Fibroblast of skin of left biceps (primary cell): Measurements from ENCODE around the gene BBS5.
"Not testable (repeated sequence)": the region's sequence is repeated elsewhere in the genome, so short reads cannot be mapped to it uniquely, and the experiment has no call there.

Experiments used
- DNase-seq, 2 experiments: peaks; one replicate each; pipeline ENCODE4 v3.0.0-alpha.2; 2013; ENCODE audit warnings: low read depth in 2 of 2

The BBS5 gene

DNA sequence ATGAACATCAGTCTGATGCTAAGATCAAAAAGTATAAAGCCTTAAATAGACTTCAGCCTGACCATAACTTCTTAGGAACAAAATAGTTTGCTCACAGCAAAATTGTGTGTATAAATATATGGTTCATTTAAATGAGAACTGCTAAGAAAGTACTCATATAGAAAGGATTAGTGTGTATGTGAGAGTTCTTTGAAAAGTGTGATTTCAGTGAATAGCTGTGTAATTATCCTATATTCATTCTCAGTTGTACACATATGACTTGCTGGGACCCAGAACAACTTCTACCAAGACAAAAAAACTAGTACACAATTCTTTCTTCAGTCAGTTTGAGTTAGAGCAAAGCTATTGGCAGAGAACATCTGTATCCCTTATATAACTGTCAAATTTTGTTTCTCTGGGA lies 7.2 kb downstream of the BBS5 start:
- DNase-seq = no peak

DNA sequence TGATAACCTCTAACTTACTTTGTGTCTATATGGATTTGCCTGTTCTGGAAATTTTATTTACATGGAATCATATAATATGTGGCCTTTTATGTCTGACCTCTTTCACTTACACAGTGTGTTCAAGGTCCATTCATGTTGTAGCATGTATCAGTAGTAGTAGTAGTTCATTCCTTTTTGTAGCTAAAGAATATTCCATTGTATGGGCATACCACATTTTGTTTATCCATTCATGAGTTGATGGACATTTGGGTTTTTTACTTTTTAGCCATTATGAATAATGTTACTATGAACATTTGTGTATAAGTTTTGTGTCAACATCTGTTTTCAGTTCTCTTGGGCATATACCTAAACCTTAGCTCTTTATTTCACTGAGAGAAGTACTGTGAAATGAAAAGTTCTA lies 11.5 kb downstream of the BBS5 start:
- no peak for DNase-seq

- DNase-seq = no peak
These were observed 12.1 kb downstream of the BBS5 start for GRCh38 chr2:169491378-169491777.

DNA sequence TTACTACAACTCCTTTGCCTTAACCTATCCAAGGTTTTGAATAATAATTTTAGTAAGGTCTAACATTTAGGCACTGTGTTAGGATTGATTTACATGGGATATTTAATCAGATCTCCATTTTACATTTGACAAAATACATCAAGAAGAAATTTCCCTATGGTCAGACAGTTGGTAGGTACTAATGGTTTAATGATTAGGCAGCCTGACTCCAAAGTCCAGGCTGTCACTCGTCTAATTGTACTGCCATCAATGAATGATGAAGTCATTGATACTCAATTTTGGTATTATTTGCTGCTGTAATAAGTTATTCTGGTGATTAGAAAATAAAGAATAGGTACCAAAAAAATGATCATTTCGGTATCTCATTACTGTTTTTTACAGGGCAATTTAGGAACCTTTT lies 14.1 kb downstream of the BBS5 start:
- no peak for DNase-seq

DNA sequence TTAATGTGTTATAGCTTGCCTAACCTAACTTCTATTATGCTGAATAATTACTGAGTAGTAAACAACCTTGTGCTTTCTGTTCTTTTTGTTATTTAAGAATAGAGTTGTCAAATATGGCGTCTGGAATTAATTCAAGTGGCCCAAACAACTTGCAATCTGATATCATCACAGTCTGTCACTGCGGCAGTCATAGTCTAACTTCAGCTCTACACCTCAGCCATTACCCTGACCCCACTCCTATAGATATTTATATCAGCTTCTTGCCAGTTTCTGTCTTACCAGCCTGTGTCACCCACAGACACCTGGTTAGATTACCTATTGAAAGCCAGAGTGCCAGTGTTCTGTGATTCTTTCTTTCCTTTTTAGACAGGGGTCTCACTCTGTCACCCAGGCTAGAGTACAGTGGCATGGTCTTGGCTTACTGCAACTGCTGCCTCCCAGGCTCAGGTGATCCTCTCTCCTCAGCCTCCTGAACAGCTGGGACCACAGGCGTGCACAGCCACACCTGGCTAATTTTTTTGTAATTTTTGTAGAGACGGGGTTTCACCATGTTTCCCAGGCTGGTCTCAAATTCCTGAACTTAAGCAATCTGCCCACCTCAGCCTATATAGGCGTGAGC lies 16.1 kb downstream of the BBS5 start:
- DNase-seq = no peak

GRCh38 chr2:169504651-169505050 lies 25.4 kb downstream of the BBS5 start:
- DNase-seq = no peak

GRCh38 chr2:169507698-169508097 lies 28.4 kb downstream of the BBS5 start:
- DNase-seq = peak in 1 of 2 experiments; percentile 3

DNA sequence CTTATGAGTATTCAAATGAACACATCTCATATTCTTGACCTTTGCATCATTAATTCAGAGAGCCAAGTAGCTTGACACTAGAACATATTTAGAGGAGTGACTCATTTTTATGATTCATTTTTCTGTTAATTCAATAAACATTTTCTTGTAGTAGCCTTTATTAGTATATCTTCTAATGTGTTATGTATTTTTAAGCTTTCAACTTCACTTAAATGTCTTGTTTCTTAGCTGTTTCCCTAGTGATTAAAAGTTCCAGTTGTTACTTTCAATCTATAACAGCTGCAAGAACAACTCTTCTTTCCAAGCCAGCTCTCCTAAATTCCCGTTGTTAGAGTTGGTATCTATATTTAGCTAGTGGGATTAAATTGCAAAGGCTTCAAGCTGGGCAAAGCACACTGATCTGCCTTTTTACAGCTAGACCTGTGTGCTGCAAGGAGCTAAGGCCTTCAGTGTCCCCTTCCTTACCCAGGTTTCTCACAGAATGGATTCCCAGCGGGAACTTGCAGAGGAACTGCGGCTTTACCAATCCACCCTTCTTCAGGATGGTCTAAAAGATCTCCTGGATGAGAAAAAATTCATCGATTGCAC lies 30.1 kb downstream of the BBS5 start, which contains the start of gene KLHL41:
Gene KLHL41 (plus strand): TSS at position 405 of the 588 bp plus-strand sequence. CDS start 77 bp downstream, at position 482.
- peak in 1 of 2 experiments; percentile 6 for DNase-seq

DNA sequence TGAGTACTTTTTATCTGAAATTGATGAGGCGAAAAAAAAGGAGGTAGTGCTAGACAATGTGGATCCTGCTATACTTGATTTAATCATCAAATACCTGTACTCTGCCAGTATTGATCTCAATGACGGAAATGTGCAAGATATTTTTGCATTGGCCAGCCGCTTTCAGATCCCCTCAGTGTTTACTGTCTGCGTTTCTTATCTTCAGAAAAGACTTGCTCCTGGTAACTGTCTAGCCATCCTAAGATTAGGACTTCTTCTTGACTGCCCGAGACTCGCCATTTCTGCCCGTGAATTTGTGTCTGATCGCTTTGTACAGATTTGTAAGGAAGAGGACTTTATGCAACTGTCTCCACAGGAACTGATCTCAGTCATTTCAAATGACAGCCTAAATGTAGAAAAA lies 30.7 kb downstream of the BBS5 start:
- DNase-seq = no peak

DNA sequence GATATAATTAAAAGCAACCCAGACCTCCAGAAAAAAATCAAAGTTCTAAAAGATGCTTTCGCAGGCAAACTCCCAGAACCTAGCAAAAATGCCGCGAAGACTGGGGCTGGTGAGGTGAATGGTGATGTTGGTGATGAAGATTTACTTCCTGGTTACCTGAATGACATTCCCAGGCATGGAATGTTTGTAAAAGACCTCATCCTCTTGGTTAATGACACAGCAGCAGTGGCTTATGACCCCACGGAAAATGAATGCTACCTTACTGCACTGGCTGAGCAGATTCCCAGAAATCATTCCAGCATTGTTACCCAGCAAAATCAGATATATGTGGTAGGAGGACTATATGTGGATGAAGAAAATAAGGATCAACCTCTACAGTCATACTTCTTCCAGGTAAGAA lies 31.2 kb downstream of the BBS5 start:
- no peak for DNase-seq

DNA sequence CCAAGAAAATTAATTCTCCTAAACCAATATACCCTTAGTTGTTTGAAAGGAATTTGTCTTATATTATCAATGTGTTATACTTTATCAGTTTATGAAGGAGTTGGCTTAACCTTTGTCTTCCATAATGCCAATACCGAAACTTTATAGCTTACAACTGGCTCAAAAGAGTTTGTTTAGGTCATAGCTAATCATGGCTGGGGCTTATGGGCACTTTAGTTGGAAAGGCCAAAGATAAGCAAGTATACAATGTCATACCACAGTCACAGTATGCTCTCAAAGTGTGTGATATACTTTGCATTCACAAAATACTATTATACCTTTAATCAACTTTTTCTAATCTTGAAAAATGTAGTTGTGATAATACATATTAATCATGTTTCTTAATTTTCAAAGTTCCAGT lies 32.5 kb downstream of the BBS5 start:
- no peak for DNase-seq

DNA sequence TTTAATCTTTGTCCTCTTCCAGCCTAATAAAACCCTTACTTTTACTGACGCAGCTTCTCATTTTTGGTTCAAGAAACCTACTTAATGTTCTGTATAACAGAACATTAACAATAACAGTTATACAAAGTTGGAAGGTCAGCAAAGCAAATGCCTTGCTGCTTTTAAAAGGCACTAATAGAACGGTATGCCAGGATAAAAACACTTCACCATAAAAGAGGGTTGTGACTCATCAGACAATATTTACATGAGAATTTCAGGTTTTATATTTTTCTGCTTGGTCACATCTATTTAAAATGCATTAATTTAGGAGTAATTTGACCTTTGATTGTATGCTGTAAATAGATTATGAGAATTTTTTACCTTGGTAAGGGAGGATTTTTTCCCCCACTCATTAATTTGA lies 33.2 kb downstream of the BBS5 start:
- DNase-seq = no peak

GRCh38 chr2:169513094-169513493 lies 33.8 kb downstream of the BBS5 start:
- DNase-seq = no peak

- no peak for DNase-seq
These were observed 34.6 kb downstream of the BBS5 start for GRCh38 chr2:169513926-169514325.

DNA sequence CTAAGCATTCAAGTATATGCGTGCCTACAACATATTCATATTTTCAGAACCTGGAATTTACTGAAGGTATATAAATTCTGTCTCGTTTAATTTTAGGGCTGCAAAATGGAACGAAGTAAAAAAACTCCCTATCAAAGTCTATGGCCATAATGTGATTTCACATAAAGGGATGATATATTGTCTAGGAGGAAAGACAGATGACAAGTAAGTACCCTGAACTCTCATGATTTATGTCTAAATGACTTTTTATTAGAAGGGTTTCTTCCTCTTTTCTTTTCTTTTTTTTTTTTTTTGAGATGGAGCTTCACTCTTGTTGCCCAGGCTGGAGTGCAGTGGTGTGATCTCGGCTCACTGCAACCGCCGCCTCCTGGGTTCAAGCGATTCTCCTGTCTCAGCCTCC lies 35.5 kb downstream of the BBS5 start:
- DNase-seq = not testable (repeated sequence)

DNA sequence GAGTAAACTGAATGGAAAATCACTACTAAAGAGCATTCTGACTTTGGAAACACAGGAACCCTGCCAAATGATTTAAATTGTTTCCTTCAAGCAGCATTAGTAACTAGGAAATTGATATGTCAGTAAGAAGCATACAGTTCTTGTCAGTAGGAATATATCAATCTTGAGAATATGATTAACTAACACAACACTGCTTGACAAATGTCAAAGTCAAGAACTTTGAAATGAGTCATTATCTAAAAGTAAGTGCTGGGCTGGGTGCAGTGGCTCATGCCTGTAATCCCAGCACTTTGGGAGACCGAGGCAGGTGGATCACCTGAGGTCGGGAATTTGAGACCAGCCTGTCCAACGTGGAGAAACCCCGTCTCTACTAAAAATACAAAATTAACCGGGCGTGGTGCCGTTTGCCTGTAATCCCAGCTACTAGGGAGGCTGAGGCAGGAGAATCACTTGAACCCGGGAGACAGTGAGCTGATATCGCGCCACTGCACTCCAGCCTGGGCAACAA lies 37.2 kb downstream of the BBS5 start:
- DNase-seq = not testable (repeated sequence)

GRCh38 chr2:169520896-169521295 lies 41.6 kb downstream of the BBS5 start:
- DNase-seq = no peak

- no peak for DNase-seq
These were observed 44.4 kb downstream of the BBS5 start for GRCh38 chr2:169523681-169524080.

- DNase-seq = no peak
These were observed 46.1 kb downstream of the BBS5 start for GRCh38 chr2:169525434-169525833.

- DNase-seq = no peak
These were observed 47.2 kb downstream of the BBS5 start for GRCh38 chr2:169526451-169526850.

GRCh38 chr2:169528271-169528701 lies 49.0 kb downstream of the BBS5 start:
- DNase-seq = peak in 1 of 2 experiments; percentile 5

DNA sequence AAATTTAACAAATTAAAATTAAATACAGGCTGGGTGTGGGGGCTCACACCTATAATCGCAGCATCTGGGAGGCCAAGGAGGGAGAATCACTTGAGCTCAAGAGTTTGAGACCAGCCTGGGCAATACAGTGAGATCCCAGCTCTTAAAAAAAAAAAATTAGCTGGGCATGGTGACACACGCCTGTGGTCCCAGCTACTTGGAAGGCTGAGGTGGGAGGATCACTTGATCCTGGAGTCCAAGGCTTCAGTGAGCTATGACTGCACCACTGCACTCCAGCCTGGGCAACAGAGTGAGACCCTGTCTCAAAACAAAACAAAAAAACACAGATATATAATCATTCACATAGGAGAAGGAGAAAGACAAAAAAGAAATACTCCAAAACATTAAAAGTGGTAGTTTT lies 60.2 kb downstream of the BBS5 start:
- not testable (repeated sequence) for DNase-seq

DNA sequence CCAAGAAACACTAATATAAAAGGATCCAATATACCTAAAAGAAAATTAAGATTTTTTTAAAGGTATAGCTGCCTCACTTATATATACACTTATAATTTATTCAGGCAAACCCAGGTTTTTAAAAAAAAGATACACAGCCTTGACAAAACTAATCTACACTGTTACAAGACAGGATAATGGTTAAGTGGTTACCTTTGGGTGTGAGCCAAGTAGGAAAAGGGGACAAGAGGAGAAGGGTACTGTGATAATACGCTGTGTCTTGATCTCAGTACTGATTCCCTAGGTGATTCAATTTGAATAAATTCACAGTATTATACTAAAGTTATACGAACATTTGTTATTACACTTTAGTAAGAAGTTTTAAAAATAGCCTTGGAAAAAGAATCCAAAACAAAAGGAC lies 60.9 kb downstream of the BBS5 start:
- DNase-seq = no peak

GRCh38 chr2:169542433-169542832 lies 63.1 kb downstream of the BBS5 start:
- no peak for DNase-seq
